ENCODE data around the gene DNAH12. TPM values are rescaled to one million over a fixed set of nuclear protein-coding genes. Genes with fewer than 3 reads are reported as not detected.

DNAH12 gene
- total RNA-seq, 4 donors from 2014 or later, result 0.02 to 0.04 TPM; not detected in 2

- no peaks in the 10 kb centered on the region for H3K9me3 ChIP-seq
- in situ Hi-C loops (cut with MboI; ENCODE audit: low sequenced_read_pairs in 4 of 4) (no loop called here), intact Hi-C loops (cut with DNase I; ENCODE audit: low total_unique reads) (loop anchor here (5.0 kb wide), 1 partner anchor 35 kb away; the partner anchor contains the start of gene ASB14)
- no peak overlapping the region for H3K4me3 ChIP-seq
- H3K27me3 ChIP-seq, result no peaks in the 10 kb centered on the region
- DNase-seq (no peak), ATAC-seq (no peak)
- H3K36me3 ChIP-seq, result peaks cover 0 to 63% of the 10 kb centered on the region in 2 donors
- peak overlapping the region; percentile 84 to 87 (median 86) for H3K27ac ChIP-seq
- TF ChIP-seq CTCF (IDR thresholded peaks at IDR 0.05 in 4 of 5, conservative IDR thresholded peaks at IDR 0.05 in 1 of 5), result no peak
- TF ChIP-seq POLR2A (IDR thresholded peaks at IDR 0.05), result no peak
- peaks cover 23 to 26% of the 10 kb centered on the region in 2 donors for H3K4me1 ChIP-seq
Measured at GRCh38 chr3:57257678-57258077, 286.5 kb downstream of the DNAH12 start.

- peaks cover 25 to 32% of the 10 kb centered on the region in 2 donors for H3K4me1 ChIP-seq
- H3K36me3 ChIP-seq, result peaks cover 0 to 60% of the 10 kb centered on the region in 2 donors
- intact Hi-C loops (cut with DNase I; ENCODE audit: low total_unique reads) (loop anchor here (5.0 kb wide), 1 partner anchor 35 kb away; the partner anchor contains the start of gene ASB14), in situ Hi-C loops (cut with MboI; ENCODE audit: low sequenced_read_pairs in 4 of 4) (no loop called here)
- peak; percentile 56 to 75 for DNase-seq
- TF ChIP-seq CTCF (IDR thresholded peaks at IDR 0.05 in 4 of 5, conservative IDR thresholded peaks at IDR 0.05 in 1 of 5) (no peak), POLR2A (IDR thresholded peaks at IDR 0.05) (no peak)
- peak; percentile 86 to 91 for ATAC-seq
- no peaks in the 10 kb centered on the region for H3K27me3 ChIP-seq
- H3K27ac ChIP-seq, result peak overlapping the region; percentile 84 to 87 (median 86)
- H3K9me3 ChIP-seq, result no peaks in the 10 kb centered on the region
- no peak overlapping the region for H3K4me3 ChIP-seq
Measured at GRCh38 chr3:57256844-57257243, 287.3 kb downstream of the DNAH12 start.

- peak; percentile 51 to 63 for DNase-seq
- Histone ChIP-seq H3K27me3 (no peaks in the 10 kb centered on the region), H3K27ac (peak overlapping the region; percentile 84 to 87 (median 86)), H3K9me3 (no peaks in the 10 kb centered on the region), H3K4me3 (no peak overlapping the region), H3K36me3 (peaks cover 0 to 46% of the 10 kb centered on the region in 2 donors), H3K4me1 (peaks cover 22 to 23% of the 10 kb centered on the region in 2 donors)
- in situ Hi-C loops (cut with MboI; ENCODE audit: low sequenced_read_pairs in 4 of 4) (no loop called here), intact Hi-C loops (cut with DNase I; ENCODE audit: low total_unique reads) (loop anchor here (1.0 to 2.0 kb wide), 2 partner anchors 24 to 344 kb away; partner anchors contain the start of gene ARF4)
- ATAC-seq, result peak; percentile 98
- TF ChIP-seq POLR2A (IDR thresholded peaks at IDR 0.05), result peak; percentile 14 to 21
- no peak for TF ChIP-seq CTCF (IDR thresholded peaks at IDR 0.05 in 4 of 5, conservative IDR thresholded peaks at IDR 0.05 in 1 of 5)
Measured at GRCh38 chr3:57252404-57252803, 291.7 kb downstream of the DNAH12 start.

- TF ChIP-seq POLR2A (IDR thresholded peaks at IDR 0.05), result no peak
- no peak for TF ChIP-seq CTCF (IDR thresholded peaks at IDR 0.05 in 4 of 5, conservative IDR thresholded peaks at IDR 0.05 in 1 of 5)
- Histone ChIP-seq H3K36me3 (peaks cover 3 to 98% of the 10 kb centered on the region in 2 donors), H3K4me1 (no peaks in the 10 kb centered on the region), H3K27ac (no peak overlapping the region), H3K27me3 (no peaks in the 10 kb centered on the region), H3K9me3 (no peaks in the 10 kb centered on the region), H3K4me3 (no peak overlapping the region)
- DNase-seq, result no peak
- in situ Hi-C loops (cut with MboI; ENCODE audit: low sequenced_read_pairs in 4 of 4), result loop anchor here in 2 of 4 donors (25.0 kb wide), 1 partner anchor 317 kb away; the partner anchor contains the start of gene PDE12 (in 2 of the 2)
- no peak for ATAC-seq
- intact Hi-C loops (cut with DNase I; ENCODE audit: low total_unique reads), result no loop called here
Measured at GRCh38 chr3:57244946-57245345, 299.2 kb downstream of the DNAH12 start.

Other genes with a start within 250 kb of the DNAH12 start
- gene PDE12, start 11.9 kb upstream of the DNAH12 start, total RNA-seq, result 10 to 100 TPM; 16.5 to 25.7 (median 19.8) TPM
- gene ARF4, start 53.0 kb upstream of the DNAH12 start, total RNA-seq, result 10 to 100 TPM; 36.2 to 55.2 (median 47.7) TPM
- 10 to 100 TPM in 3 of 4 donors, 1 to 10 TPM in 1; 6.4 to 18.9 (median 14.9) TPM for gene DENND6A, start 148.7 kb upstream of the DNAH12 start, total RNA-seq
- gene SLMAP, start 212.0 kb upstream of the DNAH12 start, total RNA-seq, result 100 to 1,000 TPM in 2 of 4 donors, 10 to 100 TPM in 2; 81.1 to 113 (median 97.1) TPM